ENCODE data around the gene ZBTB20.

DNA sequence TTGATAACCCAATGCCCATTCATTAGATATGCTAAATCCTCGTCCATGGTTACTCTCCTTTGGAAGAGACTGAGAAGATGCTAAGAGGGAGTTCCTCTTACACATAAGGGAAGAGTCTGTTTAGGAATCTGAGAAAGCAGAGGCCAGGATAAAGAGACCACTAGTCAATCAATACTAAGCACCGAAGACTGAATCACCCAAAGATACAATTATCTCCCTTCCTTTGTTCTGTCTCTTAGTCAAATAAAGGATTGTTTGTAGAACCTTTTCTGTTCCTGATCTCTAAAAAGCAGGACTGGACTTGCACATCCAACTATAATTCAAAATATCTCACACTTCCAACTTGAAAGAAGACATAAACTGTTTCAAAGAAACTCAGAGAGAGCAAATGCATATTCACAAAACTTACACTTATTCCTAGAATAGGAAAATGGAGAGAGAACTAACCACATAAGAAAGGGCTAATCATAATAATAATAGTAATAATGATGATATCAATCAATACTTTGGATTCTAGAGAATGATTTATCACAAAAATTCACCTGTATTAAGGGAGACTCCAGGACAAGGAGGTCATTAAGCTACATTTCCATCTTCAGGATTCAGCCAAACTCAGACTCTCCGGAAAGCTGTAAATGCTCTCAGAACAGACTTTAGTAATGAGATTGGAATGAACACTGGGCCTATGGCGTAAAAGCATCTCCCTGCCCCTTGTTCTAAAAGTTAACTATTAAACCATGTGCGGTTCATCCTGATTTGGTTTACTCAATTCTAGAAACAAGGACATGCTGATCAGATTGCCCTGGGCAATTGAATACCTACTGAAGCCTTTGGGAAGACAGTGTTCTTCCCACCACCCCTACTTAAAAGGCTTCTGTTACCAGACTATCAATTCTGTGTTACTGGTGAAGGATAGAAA, 401.5 kb downstream of the ZBTB20 start:
- no peak for TF ChIP-seq CTCF (IDR thresholded peaks at IDR 0.05)
- peak; percentile 76 for TF ChIP-seq POLR2A (IDR thresholded peaks at IDR 0.05)

All from right lobe of liver (tissue), 4 donors.